ELF-1 (cell line): ENCODE results near the gene SMIM5.
"Not testable (repeated sequence)": the region's sequence is repeated elsewhere in the genome, so short reads cannot be mapped to it uniquely, and the experiment has no call there.

ENCODE experiments used
- DNase-seq: peaks from one replicate; pipeline ENCODE4 v3.0.0-alpha.2; 2016; ENCODE audit warnings: low read depth, low spot score

SMIM5 gene, protein sequence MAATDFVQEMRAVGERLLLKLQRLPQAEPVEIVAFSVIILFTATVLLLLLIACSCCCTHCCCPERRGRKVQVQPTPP

DNA sequence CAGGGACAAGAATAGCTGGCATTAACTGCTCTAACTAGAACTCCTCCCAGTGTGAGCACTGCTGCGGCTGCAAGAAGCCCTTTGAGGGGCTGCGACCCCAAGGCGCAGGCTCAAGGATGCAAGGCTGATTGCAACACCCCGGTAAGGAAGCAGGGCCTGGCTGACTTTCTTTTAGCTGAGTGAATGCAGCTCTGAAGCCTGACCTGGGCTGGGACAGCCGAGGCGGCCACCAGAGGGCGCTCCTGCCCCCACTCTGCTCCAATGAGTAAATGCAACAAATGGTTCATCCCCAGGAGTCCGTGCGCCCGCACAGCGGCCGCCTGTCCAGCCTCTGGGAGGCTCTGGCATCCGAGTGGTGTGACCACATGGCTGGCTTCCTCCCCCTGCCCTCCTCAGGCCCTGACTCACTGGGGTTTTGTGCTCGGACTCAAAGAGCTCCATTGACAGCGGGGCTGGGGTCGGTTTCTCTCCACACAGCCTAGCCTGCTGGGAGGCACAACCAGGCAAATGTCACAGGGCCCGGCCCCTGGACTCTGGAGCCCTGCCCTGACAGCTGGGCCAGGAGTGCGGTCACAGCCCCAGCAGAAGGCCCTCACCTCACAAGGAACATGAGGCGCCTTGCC lies at the start of gene SMIM5:
SMIM5 (plus strand) TSS at position 572 of the 623 bp plus-strand sequence. CDS start 6,768 bp downstream, outside the sequence.
- DNase-seq = peak; percentile 95

DNA sequence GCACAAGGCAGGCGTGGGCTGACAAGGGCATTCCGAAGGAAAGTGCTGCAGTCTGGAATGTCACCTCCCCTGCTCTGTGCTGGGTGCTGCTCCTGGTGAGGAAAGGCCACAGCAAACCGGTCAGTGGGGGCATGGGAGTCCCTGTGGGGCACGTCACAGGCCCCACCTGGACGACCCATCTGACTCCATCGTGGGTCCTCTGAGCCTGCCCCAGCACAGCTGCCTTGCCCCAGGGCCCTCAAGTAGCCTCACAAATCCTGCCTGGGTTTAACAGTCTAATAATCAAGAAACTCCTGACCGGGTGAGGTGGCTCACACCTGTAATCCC lies 48.4 kb upstream of the SMIM5 start:
- DNase-seq = no peak

DNA sequence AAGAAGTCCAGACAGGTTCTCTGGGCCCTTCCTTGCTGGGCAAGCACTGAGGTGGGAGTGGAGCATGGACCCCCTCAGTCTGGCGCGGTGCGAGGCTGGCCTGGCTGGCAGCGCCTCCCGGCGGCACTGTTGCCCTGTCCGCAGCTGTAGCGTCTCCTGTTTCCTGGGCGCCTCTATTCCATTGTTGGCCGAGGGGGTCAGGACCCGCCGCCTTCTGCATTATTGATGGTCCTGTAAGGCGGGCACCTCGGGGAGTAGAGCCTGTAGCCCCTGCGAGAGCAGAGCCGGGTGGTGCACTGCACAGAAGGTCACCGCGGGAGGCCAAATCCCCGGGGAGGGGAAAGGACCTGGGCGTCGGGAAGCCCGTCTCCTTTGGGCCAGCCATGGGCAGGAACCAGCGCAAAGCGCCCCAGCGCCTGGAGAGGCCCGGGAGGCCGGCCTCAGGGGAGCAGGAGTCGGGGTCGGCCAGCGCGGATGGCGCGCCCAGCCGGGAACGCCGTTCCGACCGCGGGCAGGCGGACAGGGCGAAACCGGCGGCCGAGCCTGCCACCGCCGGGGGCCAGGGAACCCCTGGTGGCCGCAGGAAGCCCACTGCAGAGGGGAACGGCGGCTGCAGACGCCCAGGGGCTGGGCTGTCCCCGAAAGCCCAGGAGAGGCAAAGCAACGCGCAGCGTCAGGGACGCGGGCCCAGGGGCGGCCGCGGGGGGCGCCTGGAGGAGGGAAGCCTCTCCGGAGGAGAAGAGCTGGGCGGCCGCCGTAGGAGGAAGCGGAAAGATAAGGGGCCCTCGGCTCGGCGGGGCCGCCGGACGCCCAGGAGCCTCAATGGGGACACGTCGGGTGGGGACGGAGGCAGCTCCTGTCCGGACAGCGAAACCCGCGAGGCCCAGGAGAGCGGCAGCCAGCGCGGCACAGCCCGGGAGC lies 45.3 kb upstream of the SMIM5 start, which contains the start of gene MYO15B:
MYO15B (plus strand) TSS at position 126 of the 921 bp plus-strand sequence; CDS start at position 384, 258 bp downstream.
- DNase-seq = peak; percentile 83

DNA sequence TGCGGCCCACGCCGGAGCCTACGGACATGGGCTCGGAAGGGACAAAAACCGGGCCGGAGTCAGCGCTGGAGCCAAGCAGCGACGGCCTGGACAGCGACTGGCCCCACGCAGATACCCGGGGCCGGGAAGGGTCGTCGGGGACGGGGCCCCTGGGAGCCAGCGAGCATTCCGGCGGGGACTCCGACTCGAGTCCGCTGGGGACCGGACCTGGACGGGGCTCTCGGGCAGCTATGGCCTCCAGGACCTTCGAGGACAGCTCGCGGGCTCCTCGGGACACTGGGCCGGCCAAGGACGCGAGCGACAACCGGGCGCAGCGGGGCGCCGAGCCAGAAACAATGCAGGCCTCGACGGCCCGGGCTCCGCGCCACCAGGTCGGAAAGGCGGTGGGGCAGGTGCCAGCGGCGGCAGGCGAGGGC lies 44.6 kb upstream of the SMIM5 start:
- DNase-seq = no peak

DNA sequence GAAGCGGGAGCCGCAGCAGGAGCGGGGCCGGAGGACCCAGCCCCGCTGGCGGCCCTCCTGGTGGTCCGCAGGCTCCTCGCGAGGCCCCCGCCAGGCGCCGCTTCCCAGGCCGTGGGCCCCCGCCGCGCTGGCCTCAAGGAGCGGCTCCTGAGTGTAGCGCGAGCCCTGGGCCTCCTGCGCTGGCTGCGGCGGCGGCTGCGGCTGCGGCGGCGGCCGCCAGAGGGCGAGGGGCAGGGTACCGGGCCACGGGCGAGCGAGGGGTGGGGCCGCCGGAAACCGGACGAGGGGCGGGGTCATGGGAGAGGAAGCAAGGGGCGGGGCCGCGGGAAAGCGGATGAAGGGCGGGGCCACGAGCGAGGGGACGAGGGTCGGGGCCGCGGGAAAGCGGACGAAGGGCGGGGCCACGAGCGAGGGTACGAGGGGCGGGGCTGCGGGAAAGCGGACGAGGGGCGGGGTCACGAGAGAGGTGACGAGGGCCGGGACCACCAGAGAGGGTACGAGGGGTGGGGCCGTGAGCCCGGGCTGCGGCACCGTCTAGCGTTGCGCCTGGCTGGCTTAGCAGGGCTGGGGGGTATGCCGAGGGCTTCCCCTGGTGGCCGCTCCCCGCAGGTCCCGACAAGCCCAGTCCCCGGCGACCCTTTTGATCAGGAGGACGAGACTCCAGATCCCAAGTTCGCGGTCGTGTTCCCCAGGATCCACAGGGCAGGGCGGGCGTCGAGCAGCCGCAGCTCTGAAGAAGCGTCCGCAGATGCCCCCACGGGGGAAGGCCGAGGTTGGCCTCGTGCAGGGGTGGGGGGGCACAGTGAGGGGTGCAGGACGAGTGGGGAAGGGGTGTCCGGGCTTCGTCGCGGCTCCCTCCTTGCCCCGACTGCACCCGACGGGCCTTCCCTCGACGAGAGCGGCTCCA lies 44.0 kb upstream of the SMIM5 start:
- peak; percentile 85 for DNase-seq

DNA sequence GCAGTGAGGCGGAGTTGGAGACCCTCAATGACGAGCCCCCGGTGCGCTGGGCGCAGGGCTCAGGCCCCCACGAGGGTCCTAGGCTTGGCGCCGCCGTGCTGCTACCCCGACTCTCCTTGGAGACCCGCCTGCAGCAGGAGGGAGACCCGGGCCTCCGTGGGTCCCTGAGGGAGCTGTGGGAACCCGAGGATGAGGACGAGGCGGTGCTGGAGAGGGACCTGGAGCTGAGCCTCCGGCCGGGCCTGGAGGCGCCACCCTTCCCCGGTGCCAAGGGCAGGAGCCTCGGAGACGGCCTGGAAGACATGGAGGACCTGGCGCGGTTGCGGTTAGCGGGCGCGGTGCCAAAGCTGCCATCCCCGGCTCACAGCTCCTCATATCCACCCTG lies 43.3 kb upstream of the SMIM5 start:
- DNase-seq = no peak

DNA sequence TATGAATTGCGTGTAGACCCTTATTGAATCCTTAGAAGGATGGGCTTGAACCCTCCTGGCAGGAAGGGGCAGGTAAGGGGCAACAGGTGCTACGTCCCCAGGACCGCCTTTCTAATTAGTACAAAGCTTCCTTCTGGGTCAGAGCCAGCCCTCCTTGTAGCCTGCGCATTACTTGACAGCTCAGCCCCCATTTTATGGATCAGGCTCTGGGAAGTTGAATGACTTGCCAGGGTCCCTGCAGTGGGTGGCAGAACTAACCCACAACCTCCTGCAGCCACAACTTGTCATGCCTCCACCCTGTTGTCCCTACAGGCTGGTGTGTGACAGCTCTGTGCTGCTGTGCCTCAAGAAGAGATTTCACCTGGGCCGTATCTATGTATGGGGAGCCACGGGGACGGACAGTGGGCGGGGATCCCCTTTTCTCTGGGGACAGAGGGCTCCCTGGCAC lies 42.9 kb upstream of the SMIM5 start:
- DNase-seq = no peak

DNA sequence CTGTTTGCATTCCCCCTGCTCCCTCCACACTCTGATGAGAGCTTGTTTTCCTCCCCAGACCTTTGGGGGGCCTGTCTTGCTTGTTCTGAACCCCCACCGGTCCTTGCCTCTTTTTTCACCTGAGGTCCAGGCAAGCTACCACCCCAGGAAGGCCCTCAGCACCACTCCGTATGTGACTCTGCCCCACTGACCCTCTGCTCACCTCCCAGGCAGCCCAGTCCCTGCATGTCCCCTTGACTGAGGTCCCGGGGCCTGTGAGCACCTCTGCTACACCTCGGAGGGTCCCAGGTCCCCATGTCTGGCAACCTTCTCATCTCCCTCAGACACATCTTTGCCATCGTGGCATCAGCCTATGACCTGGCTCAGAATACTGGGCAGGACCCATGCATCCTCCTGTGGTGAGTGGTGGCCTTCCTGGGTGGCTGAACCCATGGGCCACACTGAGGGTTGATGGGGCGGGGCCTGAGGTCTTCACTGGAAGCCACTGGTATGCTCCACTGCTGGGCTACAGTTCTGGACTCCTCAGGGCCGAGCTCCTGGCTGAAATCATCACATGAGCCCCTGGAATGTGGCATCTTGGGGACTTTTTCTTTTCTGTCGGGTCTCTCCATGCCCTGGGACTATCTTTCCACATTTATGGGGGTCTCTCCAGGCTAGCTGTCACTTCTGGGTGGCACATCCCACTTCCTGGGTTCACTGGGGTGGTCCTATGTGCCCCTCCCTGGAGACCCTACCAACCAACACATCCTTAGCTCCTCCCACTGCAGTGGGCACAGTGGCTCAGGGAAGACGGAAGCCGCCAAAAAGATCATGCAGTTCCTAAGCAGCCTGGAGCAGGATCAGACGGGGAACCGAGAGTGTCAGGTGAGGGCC lies 42.1 kb upstream of the SMIM5 start:
- DNase-seq = no peak

DNA sequence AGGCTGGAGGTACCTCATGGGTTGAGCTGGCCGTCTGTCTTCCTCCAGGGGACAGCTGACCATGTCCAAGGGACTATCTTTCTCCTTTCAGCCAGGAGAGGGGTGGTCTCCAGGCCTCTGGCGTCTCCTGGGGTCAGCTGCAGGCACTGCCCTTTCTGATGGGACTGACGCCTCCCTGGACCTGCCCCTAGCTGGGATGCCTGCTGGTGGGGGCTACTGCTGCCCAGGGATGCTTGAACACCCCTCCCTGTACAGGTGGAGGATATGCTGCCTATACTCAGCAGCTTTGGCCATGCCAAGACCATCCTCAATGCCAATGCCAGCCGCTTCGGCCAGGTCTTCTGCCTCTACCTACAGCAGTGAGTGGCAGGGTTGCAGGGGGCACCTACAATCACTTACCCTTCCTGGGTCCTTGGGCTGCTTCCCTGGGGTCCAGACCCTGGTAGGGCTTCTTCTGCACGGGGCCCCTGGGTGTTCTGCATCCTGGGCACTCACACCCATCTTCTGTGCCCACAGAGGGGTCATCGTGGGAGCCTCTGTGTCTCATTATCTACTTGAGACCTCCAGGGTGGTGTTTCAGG lies 41.4 kb upstream of the SMIM5 start:
- no peak for DNase-seq

DNA sequence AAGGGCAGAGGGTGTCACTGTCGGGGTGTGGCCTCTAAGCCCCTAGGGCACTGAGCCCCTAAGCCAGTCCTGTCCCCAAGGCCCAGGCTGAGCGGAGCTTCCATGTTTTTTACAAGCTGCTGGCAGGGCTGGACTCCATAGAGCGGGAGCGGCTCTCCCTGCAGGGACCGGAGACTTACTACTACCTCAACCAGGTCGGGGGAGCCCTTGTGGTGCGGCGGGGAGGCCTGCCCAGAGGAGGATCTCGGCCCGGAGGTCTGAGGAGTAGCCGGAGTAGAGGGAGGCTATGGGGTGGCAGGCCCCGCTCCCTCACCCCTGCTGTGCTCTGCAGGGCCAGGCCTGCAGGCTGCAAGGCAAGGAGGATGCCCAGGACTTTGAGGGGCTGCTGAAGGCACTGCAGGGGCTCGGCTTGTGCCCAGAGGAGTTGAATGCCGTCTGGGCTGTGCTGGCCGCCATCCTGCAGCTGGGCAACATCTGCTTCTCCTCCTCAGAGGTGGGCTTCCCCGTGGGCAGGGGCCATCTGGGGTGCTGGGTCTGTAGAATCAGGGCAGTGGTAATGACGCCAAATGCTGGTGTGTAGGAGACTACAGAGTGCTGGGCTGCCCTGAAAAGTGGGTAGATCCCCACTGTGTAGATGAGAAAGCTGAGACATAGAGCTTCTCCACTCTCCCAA lies 40.8 kb upstream of the SMIM5 start:
- no peak for DNase-seq

DNA sequence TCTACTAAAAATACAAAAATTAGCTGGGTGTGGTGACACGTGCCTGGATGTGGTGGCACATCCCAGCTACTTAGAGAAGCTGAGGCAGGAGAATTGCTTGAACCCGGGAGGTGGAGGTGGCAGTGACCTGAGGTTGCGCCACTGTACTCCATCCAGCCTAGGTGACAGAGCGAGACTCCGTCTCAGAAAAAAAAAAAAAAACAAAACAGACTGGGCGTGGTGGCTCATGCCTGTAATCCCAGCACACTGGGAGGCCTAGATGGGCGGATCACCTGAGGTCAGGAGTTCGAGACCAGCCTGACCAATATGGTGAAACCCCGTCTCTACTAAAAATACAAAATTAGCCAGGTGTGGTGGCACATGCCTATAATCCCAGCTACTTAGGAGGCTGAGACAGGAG lies 39.8 kb upstream of the SMIM5 start:
- DNase-seq = not testable (repeated sequence)

DNA sequence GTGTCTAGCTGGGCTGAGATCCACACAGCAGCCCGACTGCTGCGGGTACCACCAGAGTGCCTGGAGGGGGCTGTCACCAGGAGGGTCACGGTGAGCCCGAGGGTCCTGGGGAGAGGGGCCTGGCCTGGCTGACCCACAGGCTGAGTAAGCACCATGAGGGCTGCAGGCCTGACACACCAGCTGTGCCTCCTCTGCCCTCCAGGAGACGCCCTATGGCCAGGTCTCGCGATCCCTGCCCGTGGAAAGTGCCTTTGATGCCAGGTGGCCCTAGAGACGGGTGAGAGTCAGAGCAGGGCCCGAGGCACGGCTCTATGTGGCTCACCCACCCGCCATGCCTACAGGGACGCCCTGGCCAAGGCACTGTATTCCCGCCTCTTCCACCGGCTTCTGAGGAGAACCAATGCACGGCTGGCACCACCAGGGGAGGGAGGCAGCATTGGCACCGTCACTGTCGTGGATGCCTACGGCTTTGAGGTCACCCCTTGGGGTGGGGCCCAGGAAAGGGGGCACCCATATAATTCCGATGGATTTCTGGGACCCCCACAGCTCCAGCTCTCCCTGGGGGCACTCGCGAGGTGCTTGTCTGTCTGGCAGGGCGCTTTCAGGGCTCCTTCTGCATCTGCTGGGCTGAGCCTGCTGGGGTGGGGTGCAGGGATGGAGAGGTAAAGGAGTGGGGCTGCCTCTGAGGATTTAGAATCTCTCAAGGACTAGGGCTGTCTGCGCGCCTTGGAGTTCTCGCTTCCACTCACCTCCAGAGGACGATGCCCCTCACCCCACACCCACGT lies 38.5 kb upstream of the SMIM5 start:
- DNase-seq = no peak

DNA sequence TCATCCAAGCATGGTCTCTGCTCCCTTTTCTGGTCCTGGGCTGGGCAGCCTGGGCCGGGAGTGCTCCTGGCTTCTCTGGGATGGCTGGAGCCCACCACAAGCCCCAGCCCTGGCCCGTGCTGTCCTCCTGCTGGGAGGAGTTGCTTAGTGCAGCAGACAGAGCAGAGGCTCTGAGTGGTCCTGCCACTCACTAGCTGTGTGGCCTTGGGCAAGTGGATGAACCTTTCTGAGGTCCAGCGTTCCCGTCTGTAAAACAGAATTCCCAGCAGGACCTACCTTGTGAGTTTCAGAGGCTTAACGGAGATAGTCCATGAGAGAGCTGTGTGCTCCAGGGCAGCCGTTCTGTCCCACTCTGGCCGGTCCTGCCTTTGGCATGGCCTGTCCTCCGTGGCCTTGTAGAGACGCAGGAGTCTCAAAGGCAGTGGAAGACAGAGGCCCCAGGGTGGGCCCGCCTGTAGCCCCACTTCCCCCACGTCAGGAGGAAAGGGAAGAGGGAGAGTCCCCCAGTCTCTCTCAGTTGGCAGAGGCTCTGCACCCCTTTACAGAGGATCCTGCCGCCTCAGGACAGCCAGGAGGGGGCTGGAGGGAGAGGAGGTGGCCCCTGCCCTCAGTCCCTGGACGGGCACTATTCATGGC lies 37.8 kb upstream of the SMIM5 start:
- no peak for DNase-seq

DNA sequence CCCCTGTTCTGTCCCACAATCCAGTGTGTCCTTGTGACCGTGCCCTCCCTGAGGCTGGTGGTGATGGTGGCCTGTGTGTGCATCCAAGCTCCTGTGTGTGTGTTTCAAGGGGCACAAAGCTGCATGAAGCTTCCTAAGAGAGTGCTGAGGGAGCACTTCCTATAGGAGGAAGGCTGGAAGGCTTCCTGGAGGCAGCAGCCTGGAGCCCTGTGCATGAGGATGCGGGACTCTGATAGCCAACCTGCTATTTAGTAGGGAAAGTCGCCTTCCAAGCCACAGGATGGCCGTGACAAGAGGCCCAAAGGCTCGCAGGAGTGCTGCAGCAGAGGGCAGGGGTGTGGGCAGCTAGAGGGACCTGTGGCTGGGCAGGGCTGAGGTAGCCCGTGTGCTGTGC lies 37.3 kb upstream of the SMIM5 start:
- no peak for DNase-seq

DNA sequence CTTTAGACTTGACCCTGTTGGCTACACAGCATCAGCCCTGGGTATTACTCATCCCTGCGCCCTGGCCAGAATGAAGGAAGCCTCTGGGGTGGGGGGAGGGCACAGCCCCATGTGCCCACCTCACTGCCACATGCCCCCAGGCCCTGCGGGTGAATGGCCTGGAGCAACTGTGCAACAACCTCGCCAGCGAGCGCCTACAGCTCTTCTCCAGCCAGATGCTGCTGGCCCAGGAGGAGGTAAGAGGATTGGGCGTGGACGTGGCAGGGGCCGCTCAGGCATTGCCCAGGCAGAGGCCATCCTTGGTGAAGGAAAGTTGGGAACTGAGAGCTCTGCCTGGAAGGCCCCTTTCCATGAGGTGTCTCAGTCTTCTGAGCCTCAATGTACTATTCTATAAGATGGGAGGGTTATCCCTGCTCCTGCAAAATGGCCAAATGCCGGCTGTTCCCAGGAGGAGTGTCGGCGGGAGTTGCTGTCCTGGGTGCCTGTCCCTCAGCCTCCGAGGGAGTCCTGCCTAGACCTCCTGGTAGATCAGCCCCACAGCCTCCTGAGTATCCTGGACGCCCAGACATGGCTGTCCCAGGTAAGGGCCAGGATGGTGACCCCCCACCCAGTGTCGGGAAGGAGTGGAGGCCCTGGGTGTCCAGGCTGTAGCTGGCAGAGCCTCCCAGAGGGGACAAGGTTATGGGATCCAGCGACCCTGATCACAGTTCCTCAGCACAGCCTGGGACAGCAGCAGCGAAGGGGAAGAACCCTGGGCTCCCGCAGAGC lies 36.7 kb upstream of the SMIM5 start:
- DNase-seq = no peak

DNA sequence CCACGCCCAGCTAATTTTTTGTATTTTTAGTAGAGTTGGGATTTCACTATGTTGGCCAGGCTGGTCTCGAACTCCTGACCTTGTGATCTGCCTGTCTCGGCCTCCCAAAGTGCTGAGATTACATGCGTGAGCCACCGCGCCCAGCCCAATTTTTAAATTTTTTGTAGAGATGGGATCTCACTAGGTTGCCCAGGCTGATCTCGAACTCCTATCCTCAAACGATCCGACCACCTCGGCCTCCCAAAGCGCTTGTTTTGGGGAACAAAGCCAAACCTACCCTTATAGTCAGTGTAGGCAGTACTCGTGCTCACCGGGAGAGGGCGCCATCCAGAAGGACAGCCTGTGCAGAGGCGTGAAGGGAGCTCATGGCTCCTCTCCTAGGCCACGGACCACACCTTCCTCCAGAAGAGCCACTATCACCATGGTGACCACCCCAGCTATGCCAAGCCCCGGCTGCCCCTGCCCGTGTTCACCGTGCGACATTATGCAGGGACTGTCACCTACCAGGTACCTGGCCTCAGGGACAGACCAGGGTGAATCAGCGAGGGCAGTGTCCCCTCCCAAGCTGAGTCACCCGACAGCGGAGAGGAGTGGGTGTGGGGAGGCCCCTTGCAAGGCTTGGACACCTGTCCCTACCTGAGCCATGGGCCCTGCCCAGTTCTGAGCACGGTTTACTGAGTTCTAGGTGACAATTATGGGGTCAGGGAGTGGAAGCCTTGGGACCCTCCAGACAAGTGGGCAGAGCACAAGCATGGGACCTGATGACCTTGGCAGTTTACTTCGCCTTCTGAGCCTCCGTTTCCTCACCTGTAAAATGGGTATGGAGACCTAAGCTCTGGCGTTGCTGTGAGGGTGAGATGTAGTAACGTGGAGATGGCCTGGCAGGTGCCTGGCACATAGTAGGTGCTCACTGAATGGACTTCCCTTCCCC lies 31.9 kb upstream of the SMIM5 start:
- peak; percentile 91 for DNase-seq

DNA sequence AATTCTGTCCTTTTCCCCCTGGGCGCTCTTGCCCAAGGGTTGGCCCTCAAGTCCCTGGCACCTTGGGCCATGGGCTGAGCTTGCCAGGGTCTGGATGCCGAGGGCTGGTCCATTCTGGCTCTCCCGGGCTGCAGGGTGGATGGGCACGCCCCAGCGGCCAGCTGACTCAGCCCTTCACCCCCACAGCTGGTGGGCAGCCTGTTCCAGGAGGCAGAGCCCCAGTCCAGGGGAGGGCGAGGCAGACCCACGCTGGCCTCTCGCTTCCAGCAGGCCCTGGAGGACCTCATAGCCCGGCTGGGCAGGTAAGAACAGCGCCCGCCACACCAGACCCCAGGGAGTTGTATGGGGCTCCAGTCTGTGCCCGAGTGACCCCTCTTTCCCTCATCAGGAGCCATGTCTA lies 30.6 kb upstream of the SMIM5 start:
- DNase-seq = no peak
